Measurements from ENCODE around the gene ARF1. TPM values are rescaled to one million over a fixed set of nuclear protein-coding genes. Genes with fewer than 3 reads are reported as not detected.

ARF1 gene
- total and polyA plus RNA-seq, 2 of the 13 experiments (the other 11 are each of a cell fraction or from before 2014, with no cell fraction given) = 186 to 327 TPM

DNA sequence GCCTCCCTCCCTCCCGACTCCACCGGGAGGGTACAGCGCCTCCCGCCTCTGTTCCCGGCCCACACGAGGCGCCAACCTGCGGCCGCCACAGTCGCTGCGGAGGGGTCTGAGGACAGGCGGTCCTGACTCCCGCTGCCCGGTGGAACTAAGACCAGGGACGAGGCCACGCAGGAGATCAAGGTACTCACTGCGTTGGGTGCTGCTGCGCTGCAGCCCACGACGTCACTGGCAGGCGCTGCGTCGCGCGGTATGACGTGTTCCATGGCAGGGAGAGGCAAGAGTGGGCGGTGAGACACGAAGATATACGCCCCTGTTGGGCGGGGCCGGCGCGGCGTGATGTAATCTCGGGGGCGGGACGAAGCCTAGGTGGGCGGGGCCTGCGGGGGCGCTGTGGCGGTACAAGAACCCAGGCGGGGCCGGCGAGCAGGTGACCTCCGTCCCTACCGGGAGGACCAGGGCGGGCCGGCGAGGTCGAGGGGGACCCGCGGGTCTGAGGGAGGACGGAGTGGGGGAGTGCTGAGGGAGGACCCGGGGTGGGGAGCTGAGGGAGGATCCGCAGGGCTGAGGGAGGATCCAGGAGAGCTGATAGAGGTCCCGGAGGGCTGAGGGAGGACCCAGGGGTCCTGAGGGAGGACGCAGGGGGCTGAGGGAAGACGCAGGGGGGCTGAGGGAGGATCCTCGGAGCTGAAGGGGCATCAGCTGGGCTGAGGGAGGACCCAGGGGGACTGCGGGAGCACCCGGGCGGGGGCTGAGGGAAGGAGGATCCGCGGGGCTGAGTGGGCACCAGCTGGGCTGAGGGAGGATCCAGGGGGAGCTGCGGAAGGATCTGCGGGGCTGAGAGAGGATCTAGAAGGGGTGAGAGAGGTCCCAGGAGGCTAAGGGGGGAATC is 26.8 kb downstream of the ARF1 start, which contains the start of gene MRPL55 (continued):
- TF ChIP-seq SNAPC4 (CRISPR knock-in tag; IDR thresholded peaks at IDR 0.05) = no peak; the same call in 1 of the 2 replicates
- peak; percentile 89 for TF ChIP-seq SALL1 (CRISPR knock-in tag; IDR thresholded peaks at IDR 0.05)
- no peak for TF ChIP-seq MTF1 (CRISPR knock-in tag; IDR thresholded peaks at IDR 0.05)
- TF ChIP-seq NR1H2 (CRISPR knock-in tag; IDR thresholded peaks at IDR 0.05; ENCODE audit: borderline replicate concordance, low read depth) = no peak
- peak; percentile 82 for TF ChIP-seq U2AF1 (optimal IDR thresholded peaks at IDR 0.05; ENCODE audit: low read depth, low read length)
- no peak for TF ChIP-seq SMAD9 (CRISPR knock-in tag; IDR thresholded peaks at IDR 0.05)
- peak; percentile 67 for TF ChIP-seq PAXIP1 (CRISPR knock-in tag; conservative IDR thresholded peaks at IDR 0.05)
- peak; percentile 89; the same call in 1 of the 2 replicates for TF ChIP-seq RFXAP (CRISPR knock-in tag; IDR thresholded peaks at IDR 0.05; ENCODE audit: borderline replicate concordance)
- TF ChIP-seq IKZF5 (CRISPR knock-in tag; IDR thresholded peaks at IDR 0.05) = peak; percentile 71; the same call in 1 of the 2 replicates
- no peak for TF ChIP-seq SOX13 (IDR thresholded peaks at IDR 0.05)
- peak in 1 of 2 experiments; percentile 57; a peak in 2 of 4 replicates for TF ChIP-seq SOX13 (CRISPR knock-in tag; conservative IDR thresholded peaks at IDR 0.05 in 1 of 2, IDR thresholded peaks at IDR 0.05 in 1 of 2)
- TF ChIP-seq PCBP2 (optimal IDR thresholded peaks at IDR 0.05; ENCODE audit: low read depth, low read length, poor library complexity, severe bottlenecking) = no peak
- TF ChIP-seq, protein P1, sequence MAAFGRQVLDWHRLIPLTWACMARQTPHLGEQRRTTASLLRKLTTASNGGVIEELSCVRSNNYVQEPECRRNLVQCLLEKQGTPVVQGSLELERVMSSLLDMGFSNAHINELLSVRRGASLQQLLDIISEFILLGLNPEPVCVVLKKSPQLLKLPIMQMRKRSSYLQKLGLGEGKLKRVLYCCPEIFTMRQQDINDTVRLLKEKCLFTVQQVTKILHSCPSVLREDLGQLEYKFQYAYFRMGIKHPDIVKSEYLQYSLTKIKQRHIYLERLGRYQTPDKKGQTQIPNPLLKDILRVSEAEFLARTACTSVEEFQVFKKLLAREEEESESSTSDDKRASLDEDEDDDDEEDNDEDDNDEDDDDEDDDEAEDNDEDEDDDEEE (CRISPR knock-in tag; IDR thresholded peaks at IDR 0.05) = 0 out of 2 replicates have a peak, but pooled peaks have one; percentile 2
- TF ChIP-seq GMEB2 (CRISPR knock-in tag; IDR thresholded peaks at IDR 0.05; ENCODE audit: low read depth) = peak; percentile 80
- TF ChIP-seq JUND (CRISPR knock-in tag; IDR thresholded peaks at IDR 0.05) = peak; percentile 57; the same call in 1 of the 2 replicates
